ENCODE measurements around the gene B4GALT1.

B4GALT1 gene

DNA sequence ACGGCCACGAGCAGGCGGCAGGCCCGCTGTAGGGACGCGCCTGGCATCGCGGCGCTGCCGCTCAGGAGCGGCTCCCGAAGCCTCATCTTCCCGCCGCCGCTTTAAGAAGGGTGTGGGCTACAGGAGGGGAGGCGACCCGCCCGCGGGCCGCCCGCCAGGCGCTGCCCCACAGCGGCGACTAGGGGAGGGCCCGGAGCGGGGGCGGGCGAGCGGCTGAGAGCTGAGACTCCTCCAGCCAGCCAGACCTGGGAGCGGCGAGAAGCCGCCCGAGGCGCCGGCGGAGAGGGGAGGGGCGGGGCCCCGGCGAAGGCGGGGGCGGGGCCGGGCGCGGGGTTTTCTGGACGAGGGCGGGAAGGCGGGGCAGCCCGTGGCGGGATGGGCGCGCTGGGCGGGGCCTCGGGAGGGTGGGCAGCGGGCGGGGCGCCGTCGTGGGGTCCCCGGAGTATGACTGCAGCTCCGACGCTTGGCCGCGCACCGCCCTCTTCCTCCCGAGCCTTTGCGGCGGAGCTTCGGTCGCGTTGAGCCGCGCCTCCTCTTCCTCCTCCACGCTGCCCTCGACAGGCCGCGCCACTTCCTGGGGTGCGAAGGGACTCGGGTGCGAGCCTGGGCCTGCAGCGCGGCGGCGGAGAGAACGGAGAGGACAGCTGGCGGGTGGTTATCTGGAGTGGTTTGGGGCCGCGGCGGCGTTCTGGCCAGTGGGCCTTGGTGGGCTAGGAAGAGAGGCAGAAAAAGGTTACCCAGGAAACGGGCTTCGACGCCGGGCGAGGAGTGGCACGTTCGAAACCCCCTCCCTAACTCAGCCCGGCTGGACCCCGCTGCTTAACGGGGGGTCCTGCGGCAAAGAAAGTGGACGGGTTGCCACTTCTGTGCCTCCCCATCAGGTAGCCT is at the start of gene B4GALT1:
Gene B4GALT1, minus strand, starts transcription at position 253 of the 888 bp plus-strand sequence. Its CDS starts 167 bp downstream, at position 86.
- peak; percentile 85 for DNase-seq (ENCODE audit: low read depth)

GRCh38 chr9:33211695-33212393 is 44.7 kb upstream of the B4GALT1 start:
- no peak for DNase-seq (ENCODE audit: low read depth)

DNA sequence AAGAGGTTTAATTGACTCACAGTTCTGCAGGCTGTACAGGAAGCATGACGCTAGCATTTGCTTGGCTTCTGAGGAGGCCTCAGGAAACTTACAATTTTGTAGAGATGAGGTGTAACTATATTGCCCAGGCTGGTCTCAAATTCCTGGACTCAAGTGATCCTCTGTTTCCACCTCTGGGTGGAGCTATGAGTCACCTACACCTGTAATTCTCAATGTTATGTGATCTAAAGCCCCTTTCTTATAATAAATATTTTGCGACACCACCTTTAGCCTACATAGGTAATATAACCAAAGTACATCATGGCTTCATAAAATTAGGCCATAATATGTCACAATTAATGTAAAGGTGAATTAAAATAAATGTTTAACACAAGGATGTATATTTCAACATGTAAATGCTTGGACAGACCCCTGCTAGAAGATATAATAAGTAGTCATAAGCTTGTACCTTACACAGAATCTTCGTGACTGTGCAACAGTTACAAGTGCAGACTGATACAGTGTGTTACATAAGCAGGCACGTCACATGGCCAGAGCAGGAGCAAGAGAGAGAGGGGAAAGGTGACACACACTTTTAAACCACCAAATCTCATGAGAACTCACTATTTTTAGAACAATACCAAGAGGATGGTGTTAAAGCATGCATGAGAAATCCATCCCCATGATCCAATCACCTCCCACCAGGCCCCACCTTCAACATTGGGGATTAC is 43.0 kb upstream of the B4GALT1 start:
- no peak for DNase-seq (ENCODE audit: low read depth)

GRCh38 chr9:33209394-33209793 is 42.3 kb upstream of the B4GALT1 start:
- no peak for DNase-seq (ENCODE audit: low read depth)

- no peak for DNase-seq (ENCODE audit: low read depth)
Measured at GRCh38 chr9:33202552-33203201, 35.5 kb upstream of the B4GALT1 start.

- no peak for DNase-seq (ENCODE audit: low read depth)
Measured at GRCh38 chr9:33202018-33202417, 34.9 kb upstream of the B4GALT1 start.

- DNase-seq (ENCODE audit: low read depth) = no peak
Measured at GRCh38 chr9:33198165-33198564, 31.0 kb upstream of the B4GALT1 start.

DNA sequence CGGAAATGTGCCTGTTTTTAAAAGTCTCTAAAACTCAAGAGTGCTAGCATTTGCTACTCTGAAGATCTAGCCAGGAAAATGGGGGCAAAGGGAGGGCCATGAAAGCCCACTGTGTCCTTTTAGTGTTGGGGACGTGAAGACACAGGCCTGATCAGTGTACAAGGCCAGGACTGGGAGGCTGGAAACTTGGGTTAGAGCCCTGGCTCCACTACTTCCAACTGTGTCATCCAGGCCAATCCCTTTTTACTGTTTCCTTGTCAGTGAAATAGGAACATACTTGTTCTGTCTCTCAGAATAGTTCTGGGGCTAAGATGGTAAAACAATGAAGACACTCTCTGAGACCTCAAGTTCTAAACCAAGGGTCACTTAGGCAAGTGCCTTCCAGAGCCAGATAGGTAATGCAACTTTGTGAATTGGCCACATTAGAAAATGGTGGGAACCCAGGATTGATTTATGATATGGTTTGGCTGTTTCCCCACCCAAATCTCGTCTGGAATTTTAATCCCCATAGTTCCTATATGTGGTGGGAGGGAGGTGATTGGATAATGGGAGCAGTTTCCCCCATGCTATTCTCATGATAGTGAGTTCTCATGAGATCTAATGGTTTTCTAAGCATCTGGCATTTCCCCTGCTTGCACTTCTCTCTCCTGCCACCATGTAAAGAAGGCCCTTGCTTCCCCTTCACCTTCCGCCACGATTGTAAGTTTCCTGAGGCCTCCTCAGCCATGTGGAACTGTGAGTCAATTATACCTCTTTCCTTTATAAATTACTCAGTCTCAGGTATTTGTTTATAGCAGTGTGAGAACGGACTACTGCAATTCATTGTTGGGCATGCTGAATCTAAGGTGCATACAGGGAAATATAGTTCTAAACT is 30.4 kb upstream of the B4GALT1 start:
- DNase-seq (ENCODE audit: low read depth) = no peak

GRCh38 chr9:33196736-33197135 is 29.6 kb upstream of the B4GALT1 start:
- no peak for DNase-seq (ENCODE audit: low read depth)

DNA sequence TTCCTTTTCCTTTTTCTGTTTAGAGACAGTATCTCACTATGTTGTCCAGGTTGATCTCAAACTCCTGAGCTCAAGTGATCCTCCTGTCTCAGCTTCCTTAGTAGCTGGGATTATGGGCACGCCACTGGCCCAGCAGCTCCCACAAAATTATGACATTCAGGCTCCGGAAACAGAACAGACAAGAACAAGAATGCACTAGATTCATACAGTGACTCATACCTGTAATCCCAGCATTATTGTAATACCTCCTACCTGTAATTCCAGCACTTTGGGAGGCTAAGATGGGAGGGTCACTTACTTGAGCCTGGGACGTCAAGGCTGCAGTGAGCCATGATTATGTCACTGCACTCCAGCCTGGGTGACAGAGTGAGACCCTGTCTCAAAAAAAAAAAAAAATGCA is 26.7 kb upstream of the B4GALT1 start:
- no peak for DNase-seq (ENCODE audit: low read depth)

GRCh38 chr9:33192493-33193255 is 25.5 kb upstream of the B4GALT1 start:
- DNase-seq (ENCODE audit: low read depth) = no peak

DNA sequence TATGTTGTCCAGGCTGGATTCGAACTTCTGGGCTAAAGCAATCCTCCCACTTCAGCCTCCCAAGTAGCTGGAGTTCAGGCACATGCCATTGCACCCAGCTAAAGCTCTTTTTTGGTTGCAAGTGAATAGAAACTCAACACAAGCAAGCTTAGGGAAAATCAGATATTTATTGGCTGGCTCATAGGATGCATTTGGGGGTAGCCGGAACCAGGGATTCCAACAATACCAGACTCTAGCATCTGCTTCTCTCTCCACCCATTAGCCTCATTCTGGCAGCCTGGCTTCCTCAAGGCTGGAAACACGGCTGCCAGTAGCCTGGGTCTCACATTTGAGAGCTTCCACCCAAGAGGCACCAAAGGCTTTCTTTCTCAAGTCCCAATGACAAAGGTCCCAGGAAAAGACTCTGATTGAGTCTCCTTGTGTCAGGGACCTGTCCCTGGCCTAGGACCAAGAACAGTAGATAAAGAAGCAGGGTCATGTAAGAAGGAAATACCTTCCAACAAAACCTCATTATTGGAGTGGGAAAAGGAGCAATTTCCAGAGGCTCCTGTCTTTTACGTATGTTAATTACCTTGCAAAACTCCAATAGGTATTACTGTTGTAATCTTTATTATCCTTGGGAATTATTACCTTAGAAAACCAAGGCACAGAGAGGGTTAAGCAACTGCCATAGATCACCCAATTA is 23.0 kb upstream of the B4GALT1 start:
- no peak for DNase-seq (ENCODE audit: low read depth)

- DNase-seq (ENCODE audit: low read depth) = no peak
Measured at GRCh38 chr9:33189331-33189791, 22.2 kb upstream of the B4GALT1 start.

GRCh38 chr9:33188711-33189110 is 21.6 kb upstream of the B4GALT1 start:
- no peak for DNase-seq (ENCODE audit: low read depth)

DNA sequence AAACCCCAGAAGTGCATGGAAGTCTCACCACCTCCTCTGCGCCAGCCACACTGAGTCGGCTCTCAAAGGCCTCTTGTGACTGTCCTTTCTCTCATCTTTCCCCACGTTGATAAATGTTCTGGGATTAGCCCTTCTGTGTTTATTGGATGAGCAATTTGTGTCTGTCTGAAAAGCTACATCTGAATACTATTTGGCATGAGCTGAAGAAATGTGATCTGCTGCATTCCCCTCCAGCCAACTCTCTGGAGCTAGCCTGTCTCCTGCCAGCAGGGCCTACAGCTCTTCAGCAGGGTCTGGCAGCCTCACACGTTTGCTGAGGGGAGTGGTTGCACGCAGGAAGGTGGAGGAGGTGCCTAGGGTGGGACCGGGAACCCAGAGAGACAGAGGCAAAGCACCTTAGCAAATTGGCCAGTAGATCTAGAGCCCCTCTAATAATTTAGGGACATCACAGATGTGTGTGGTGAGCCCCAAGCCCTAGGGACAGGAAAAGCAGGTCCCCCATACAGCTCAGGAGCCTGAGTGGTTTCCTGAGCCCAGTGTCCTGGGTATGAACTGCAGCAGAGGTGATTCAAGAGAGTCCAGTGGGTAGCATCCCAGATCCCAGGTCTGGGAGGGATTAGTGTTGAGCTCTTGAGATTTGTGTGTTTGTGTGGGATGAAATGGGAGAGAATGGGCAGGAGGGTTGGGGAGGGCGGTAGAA is 20.5 kb upstream of the B4GALT1 start:
- no peak for DNase-seq (ENCODE audit: low read depth)

DNA sequence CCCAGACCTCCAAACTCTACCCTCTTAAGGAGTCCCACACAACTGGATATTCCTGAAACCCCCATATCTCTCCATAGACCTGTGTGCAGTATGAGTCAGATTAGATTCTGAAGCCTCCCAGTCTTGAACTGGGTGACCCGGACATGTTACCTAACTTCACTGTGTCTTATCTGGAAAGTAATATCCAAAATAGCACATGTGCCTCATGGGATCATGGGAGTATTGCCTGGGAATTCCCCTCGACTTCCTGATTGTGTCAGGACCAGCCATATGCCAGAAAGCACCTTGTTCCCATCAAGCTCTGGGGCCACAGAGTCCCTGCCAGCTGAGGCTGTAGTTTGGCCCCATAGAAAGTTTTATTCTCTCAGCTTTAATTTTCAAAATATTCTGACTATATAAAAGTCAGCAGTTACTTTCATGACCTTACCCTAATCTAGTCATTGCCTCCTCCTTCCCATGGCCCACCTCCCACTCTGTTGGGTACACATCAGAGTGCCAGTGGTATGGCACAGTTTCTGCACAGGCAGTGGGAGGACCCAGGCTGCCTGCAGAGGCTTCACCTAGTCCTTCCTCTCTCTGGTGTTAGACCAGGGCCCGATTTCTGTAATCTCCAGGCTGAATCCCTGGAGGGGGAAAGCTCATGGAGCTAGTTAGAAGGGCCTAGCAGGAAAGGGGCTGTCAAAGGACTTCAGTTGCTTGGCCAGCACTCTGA is 19.5 kb upstream of the B4GALT1 start:
- DNase-seq (ENCODE audit: low read depth) = no peak

- DNase-seq (ENCODE audit: low read depth) = no peak
Measured at GRCh38 chr9:33185858-33186257, 18.7 kb upstream of the B4GALT1 start.

DNA sequence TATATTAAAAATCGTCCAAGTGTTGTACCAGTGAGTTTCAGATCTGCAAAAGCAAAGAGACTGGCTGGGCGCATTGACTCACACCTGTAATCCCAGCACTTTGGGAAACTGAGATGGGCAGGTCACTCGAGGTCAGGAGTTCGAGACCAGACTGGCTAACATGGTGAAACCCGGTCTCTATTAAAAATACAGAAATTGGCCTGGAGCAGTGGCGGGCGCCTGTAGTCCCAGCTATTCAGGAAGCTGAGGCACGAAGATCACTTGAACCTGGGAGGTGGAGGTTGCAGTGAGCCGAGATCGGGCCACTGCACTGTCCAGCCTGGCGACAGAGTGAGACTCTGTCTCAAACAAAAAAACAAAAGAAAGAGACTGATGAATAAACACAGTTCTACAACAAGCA is 18.3 kb upstream of the B4GALT1 start:
- DNase-seq (ENCODE audit: low read depth) = no peak
